DND-41 (cell line): ENCODE measurements around the gene NUDC.

Source experiments
- EZH2 ChIP-seq: IDR thresholded peaks from 3 replicates; pipeline ENCODE4 v1.6.1; 2012; ENCODE audit warnings: borderline replicate concordance, low read depth, mild to moderate bottlenecking, moderate library complexity, low read length, inconsistent platforms; ENCODE audit not compliant: severe bottlenecking
- TF ChIP-seq, protein P1 (sequence below): IDR thresholded peaks from 2 replicates; pipeline ENCODE4 v1.5.1; 2012; ENCODE audit warnings: borderline replicate concordance, low read length, moderate library complexity, mild to moderate bottlenecking; ENCODE audit not compliant: poor library complexity, severe bottlenecking; ENCODE audit errors: extremely low read depth

DNA sequence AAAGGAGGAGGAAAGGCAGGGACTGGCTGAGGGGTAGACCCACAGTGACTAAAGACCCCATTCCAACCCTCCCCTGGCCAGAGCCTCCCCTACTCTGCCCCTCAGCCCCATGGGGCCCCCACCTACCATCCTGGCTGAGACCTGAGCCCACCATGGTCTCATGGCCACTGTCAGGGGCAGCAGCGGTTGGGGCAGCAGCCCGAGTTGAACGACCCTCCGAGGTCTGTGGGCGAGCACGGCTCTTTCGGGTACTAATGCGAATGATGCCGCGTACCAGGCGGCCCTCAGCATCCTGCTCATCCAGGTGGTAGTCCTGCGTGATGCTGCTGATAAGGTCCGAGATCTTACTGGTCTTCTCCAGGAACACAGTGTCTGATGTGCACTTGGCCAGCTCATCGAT lies 29.7 kb downstream of the NUDC start:
- TF ChIP-seq, protein P1, sequence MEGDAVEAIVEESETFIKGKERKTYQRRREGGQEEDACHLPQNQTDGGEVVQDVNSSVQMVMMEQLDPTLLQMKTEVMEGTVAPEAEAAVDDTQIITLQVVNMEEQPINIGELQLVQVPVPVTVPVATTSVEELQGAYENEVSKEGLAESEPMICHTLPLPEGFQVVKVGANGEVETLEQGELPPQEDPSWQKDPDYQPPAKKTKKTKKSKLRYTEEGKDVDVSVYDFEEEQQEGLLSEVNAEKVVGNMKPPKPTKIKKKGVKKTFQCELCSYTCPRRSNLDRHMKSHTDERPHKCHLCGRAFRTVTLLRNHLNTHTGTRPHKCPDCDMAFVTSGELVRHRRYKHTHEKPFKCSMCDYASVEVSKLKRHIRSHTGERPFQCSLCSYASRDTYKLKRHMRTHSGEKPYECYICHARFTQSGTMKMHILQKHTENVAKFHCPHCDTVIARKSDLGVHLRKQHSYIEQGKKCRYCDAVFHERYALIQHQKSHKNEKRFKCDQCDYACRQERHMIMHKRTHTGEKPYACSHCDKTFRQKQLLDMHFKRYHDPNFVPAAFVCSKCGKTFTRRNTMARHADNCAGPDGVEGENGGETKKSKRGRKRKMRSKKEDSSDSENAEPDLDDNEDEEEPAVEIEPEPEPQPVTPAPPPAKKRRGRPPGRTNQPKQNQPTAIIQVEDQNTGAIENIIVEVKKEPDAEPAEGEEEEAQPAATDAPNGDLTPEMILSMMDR: no peak
- TF ChIP-seq EZH2: no peak
